Liver (tissue), 3 donors: Measurements from ENCODE around the gene TOE1.

Experiments
- HNF4A ChIP-seq, 2 donors: conservative IDR thresholded peaks; 2 replicates each; pipeline ENCODE4 v1.6.1; 2016; ENCODE audit warnings: antibody characterized with exemption in 2 of 2, mild to moderate bottlenecking in 2 of 2
- JUND ChIP-seq, 2 donors: IDR thresholded peaks; 2 replicates each; pipeline ENCODE4 v1.6.1; 2016; ENCODE audit warnings: antibody characterized with exemption in 2 of 2
- RAD21 ChIP-seq, 2 donors: IDR thresholded peaks; 2 replicates each; pipeline ENCODE4 v1.6.1; 2016; ENCODE audit warnings: antibody characterized with exemption in 2 of 2, mild to moderate bottlenecking in 2 of 2
- SP1 ChIP-seq: IDR thresholded peaks from 2 replicates; pipeline ENCODE4 v1.6.1; 2018; ENCODE audit warnings: antibody characterized with exemption, mild to moderate bottlenecking
- TAF1 ChIP-seq: conservative IDR thresholded peaks from 2 replicates; pipeline ENCODE4 v1.6.1; 2016; ENCODE audit warnings: antibody characterized with exemption, mild to moderate bottlenecking
- TF ChIP-seq, protein P1 (sequence below): fragments of 150-350 bp; IDR thresholded peaks from 2 replicates; pipeline ENCODE4 v1.5.1; 2017; ENCODE audit warnings: improper control_type of control experiment, low read depth, low read length; ENCODE audit not compliant: missing input control
- TF ChIP-seq, protein P2 (sequence below): IDR thresholded peaks from 2 replicates; pipeline ENCODE4 v1.6.1; 2016; ENCODE audit warnings: antibody characterized with exemption
- TF ChIP-seq, protein P3 (sequence below): IDR thresholded peaks from 2 replicates; pipeline ENCODE4 v1.6.1; 2016; ENCODE audit warnings: antibody characterized with exemption
- donor health status: healthy.
- donor health status: healthy.

DNA sequence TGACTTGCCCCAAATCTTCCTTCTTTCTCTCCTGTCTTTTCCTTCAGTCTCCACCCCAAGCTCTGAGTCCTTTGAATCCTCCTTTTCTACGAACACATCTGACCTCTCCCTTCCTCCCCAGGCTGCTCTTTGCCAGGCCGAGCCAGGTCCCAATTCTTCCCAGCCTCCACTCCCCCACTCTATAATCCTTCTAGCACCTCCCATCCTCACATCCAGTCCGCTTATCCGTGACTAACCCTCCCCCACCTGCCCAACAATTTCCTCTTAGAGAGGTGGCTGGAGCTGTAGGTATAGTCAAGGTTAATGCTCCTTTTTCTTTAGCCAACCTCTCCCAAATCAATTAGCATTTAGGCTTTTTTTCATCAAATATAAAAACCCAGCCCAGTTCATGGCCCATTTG is 22.8 kb upstream of the TOE1 start:
- TF ChIP-seq, protein P1, sequence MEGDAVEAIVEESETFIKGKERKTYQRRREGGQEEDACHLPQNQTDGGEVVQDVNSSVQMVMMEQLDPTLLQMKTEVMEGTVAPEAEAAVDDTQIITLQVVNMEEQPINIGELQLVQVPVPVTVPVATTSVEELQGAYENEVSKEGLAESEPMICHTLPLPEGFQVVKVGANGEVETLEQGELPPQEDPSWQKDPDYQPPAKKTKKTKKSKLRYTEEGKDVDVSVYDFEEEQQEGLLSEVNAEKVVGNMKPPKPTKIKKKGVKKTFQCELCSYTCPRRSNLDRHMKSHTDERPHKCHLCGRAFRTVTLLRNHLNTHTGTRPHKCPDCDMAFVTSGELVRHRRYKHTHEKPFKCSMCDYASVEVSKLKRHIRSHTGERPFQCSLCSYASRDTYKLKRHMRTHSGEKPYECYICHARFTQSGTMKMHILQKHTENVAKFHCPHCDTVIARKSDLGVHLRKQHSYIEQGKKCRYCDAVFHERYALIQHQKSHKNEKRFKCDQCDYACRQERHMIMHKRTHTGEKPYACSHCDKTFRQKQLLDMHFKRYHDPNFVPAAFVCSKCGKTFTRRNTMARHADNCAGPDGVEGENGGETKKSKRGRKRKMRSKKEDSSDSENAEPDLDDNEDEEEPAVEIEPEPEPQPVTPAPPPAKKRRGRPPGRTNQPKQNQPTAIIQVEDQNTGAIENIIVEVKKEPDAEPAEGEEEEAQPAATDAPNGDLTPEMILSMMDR, result no peak
- TF ChIP-seq SP1 (no peak), JUND (IDR thresholded peaks at IDR 0.05) (no peak), RAD21 (IDR thresholded peaks at IDR 0.05) (no peak), HNF4A (conservative IDR thresholded peaks at IDR 0.05) (no peak), TAF1 (no peak)
- TF ChIP-seq, protein P2, sequence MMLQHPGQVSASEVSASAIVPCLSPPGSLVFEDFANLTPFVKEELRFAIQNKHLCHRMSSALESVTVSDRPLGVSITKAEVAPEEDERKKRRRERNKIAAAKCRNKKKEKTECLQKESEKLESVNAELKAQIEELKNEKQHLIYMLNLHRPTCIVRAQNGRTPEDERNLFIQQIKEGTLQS, result no peak
- TF ChIP-seq, protein P3, sequence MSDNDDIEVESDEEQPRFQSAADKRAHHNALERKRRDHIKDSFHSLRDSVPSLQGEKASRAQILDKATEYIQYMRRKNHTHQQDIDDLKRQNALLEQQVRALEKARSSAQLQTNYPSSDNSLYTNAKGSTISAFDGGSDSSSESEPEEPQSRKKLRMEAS, result no peak
